ENCODE measurements around the gene ATG5.

ATG5 gene

GRCh38 chr6:106220485-106220884, 105.1 kb downstream of the ATG5 start:
- no peak for DNase-seq (ENCODE audit: low read depth in 3 of 3)

- DNase-seq (ENCODE audit: low read depth in 3 of 3), result no peak
Measured at GRCh38 chr6:106216527-106216926, 109.0 kb downstream of the ATG5 start.

GRCh38 chr6:106215608-106216007, 110.0 kb downstream of the ATG5 start:
- DNase-seq (ENCODE audit: low read depth in 3 of 3), result no peak

GRCh38 chr6:106214531-106214930, 111.0 kb downstream of the ATG5 start:
- DNase-seq (ENCODE audit: low read depth in 3 of 3), result no peak

GRCh38 chr6:106213660-106214289, 111.8 kb downstream of the ATG5 start:
- no peak for DNase-seq (ENCODE audit: low read depth in 3 of 3)

GRCh38 chr6:106212576-106212975, 113.0 kb downstream of the ATG5 start:
- DNase-seq (ENCODE audit: low read depth in 3 of 3), result no peak

- DNase-seq (ENCODE audit: low read depth in 3 of 3), result no peak
Measured at GRCh38 chr6:106206905-106207304, 118.7 kb downstream of the ATG5 start.

- DNase-seq (ENCODE audit: low read depth in 3 of 3), result no peak
Measured at GRCh38 chr6:106204961-106205360, 120.6 kb downstream of the ATG5 start.

- no peak for DNase-seq (ENCODE audit: low read depth in 3 of 3)
Measured at GRCh38 chr6:106199998-106200397, 125.6 kb downstream of the ATG5 start.

GRCh38 chr6:106199331-106199730, 126.2 kb downstream of the ATG5 start:
- DNase-seq (ENCODE audit: low read depth in 3 of 3), result no peak

- DNase-seq (ENCODE audit: low read depth in 3 of 3), result no peak
Measured at GRCh38 chr6:106197441-106197840, 128.1 kb downstream of the ATG5 start.

GRCh38 chr6:106194949-106195921, 130.3 kb downstream of the ATG5 start:
- DNase-seq (ENCODE audit: low read depth in 3 of 3), result no peak

- DNase-seq (ENCODE audit: low read depth in 3 of 3), result no peak
Measured at GRCh38 chr6:106192824-106193223, 132.7 kb downstream of the ATG5 start.

GRCh38 chr6:106188104-106188794, 137.3 kb downstream of the ATG5 start:
- no peak for DNase-seq (ENCODE audit: low read depth in 3 of 3)

GRCh38 chr6:106187424-106187982, 138.1 kb downstream of the ATG5 start:
- no peak for DNase-seq (ENCODE audit: low read depth in 3 of 3)

GRCh38 chr6:106186714-106187113, 138.8 kb downstream of the ATG5 start:
- DNase-seq (ENCODE audit: low read depth in 3 of 3), result no peak

GRCh38 chr6:106186172-106186571, 139.4 kb downstream of the ATG5 start:
- DNase-seq (ENCODE audit: low read depth in 3 of 3), result no peak

GRCh38 chr6:106185615-106186014, 139.9 kb downstream of the ATG5 start:
- DNase-seq (ENCODE audit: low read depth in 3 of 3), result no peak

- DNase-seq (ENCODE audit: low read depth in 3 of 3), result no peak
Measured at GRCh38 chr6:106184629-106185028, 140.9 kb downstream of the ATG5 start.

- no peak for DNase-seq (ENCODE audit: low read depth in 3 of 3)
Measured at GRCh38 chr6:106183430-106183829, 142.1 kb downstream of the ATG5 start.

- DNase-seq (ENCODE audit: low read depth in 3 of 3), result no peak
Measured at GRCh38 chr6:106182455-106182854, 143.1 kb downstream of the ATG5 start.
